ENCODE data around the gene DOCK7.
"Not testable (repeated sequence)": the region's sequence is repeated elsewhere in the genome, so short reads cannot be mapped to it uniquely, and the experiment has no call there.

Gene DOCK7

GRCh38 chr1:62527346-62527745, 160.8 kb downstream of the DOCK7 start:
- not testable (repeated sequence) for DNase-seq

GRCh38 chr1:62523860-62524259, 164.3 kb downstream of the DOCK7 start:
- DNase-seq, result no peak

GRCh38 chr1:62516600-62516999, 171.6 kb downstream of the DOCK7 start:
- no peak for DNase-seq

- DNase-seq, result no peak
Observed at GRCh38 chr1:62514746-62515423, 173.3 kb downstream of the DOCK7 start.

GRCh38 chr1:62513013-62513412, 175.2 kb downstream of the DOCK7 start:
- no peak for DNase-seq

GRCh38 chr1:62509028-62509427, 179.2 kb downstream of the DOCK7 start:
- DNase-seq, result no peak

- DNase-seq, result no peak
Observed at GRCh38 chr1:62508187-62508758, 179.9 kb downstream of the DOCK7 start.

GRCh38 chr1:62500210-62500609, 188.0 kb downstream of the DOCK7 start:
- DNase-seq, result no peak

GRCh38 chr1:62494137-62494536, 194.0 kb downstream of the DOCK7 start:
- DNase-seq, result no peak

- no peak for DNase-seq
Observed at GRCh38 chr1:62493656-62494055, 194.5 kb downstream of the DOCK7 start.

- DNase-seq, result no peak
Observed at GRCh38 chr1:62492521-62492920, 195.7 kb downstream of the DOCK7 start.

- no peak for DNase-seq
Observed at GRCh38 chr1:62487956-62488355, 200.2 kb downstream of the DOCK7 start.

- no peak for DNase-seq
Observed at GRCh38 chr1:62484824-62485468, 203.2 kb downstream of the DOCK7 start.

- no peak for DNase-seq
Observed at GRCh38 chr1:62481681-62482080, 206.5 kb downstream of the DOCK7 start.

- no peak for DNase-seq
Observed at GRCh38 chr1:62476525-62477219, 211.5 kb downstream of the DOCK7 start.

- no peak for DNase-seq
Observed at GRCh38 chr1:62467092-62467491, 221.1 kb downstream of the DOCK7 start.

GRCh38 chr1:62462370-62462769, 225.8 kb downstream of the DOCK7 start:
- DNase-seq, result no peak

- no peak for DNase-seq
Observed at GRCh38 chr1:62457955-62458354, 230.2 kb downstream of the DOCK7 start.

GRCh38 chr1:62452951-62453350, 235.2 kb downstream of the DOCK7 start:
- DNase-seq, result no peak

- no peak for DNase-seq
Observed at GRCh38 chr1:62450301-62450700, 237.9 kb downstream of the DOCK7 start.

GRCh38 chr1:62448221-62448933, 239.8 kb downstream of the DOCK7 start:
- DNase-seq, result no peak

GRCh38 chr1:62444701-62445100, 243.5 kb downstream of the DOCK7 start:
- no peak for DNase-seq
